ENCODE results near the gene GH1. TPM values are rescaled to one million over a fixed set of nuclear protein-coding genes. Genes with fewer than 3 reads are reported as not detected.
"Not testable (repeated sequence)": the region's sequence is repeated elsewhere in the genome, so short reads cannot be mapped to it uniquely, and the experiment has no call there.

GH1 gene
- total and polyA plus RNA-seq, 2 donors (not counting 1 experiment from before 2014, with no cell fraction given): 1.7 to 2.3 TPM

DNA sequence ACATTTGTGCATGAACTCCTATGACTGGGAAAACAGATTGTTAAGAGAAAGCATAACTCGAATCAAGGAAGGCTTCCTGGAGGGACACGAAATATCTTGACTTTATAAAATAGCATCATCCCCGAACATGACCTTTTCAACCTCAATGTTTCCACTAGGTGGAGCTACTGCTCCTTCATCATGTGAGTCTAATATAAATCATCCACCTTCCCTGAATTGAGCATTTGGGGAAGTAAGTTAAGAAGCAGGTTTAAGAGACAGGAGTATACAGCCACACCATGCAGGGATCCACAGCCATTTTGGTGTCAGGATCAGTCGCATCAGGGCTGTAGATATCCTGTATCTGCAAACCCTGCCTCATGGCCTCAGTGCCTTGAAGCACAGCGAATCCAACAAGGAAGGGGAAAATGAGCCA lies 14.8 kb downstream of the GH1 start:
- H3K9me3 Mint-ChIP-seq (ENCODE audit: insufficient read depth); H3K27me3 ChIP-seq (replicated peaks in 1 of 4; ENCODE audit: control extremely low read depth in 1 of 4, control insufficient read depth in 3 of 4, insufficient read depth in 4 of 4, low read length in 3 of 4); H4K20me1 ChIP-seq (ENCODE audit: control insufficient read depth, insufficient read depth, low read length, poor library complexity, severe bottlenecking); H3K4me2 ChIP-seq (replicated peaks; ENCODE audit: low read depth, low read length, poor library complexity, severe bottlenecking); H3K9me3 ChIP-seq (ENCODE audit: control extremely low read depth in 1 of 3, control insufficient read depth in 2 of 3, insufficient read depth in 1 of 3, low read length in 2 of 3); H2AFZ ChIP-seq (ENCODE audit: insufficient read depth, low read depth, low read length, poor library complexity, severe bottlenecking); H3K4me3 Mint-ChIP-seq; H3K4me3 ChIP-seq (ENCODE audit: control extremely low read depth in 1 of 5, extremely low read depth in 1 of 5, insufficient read depth in 1 of 5, low read depth in 2 of 5, low read length in 4 of 5); H3K36me3 ChIP-seq (replicated peaks in 1 of 2; ENCODE audit: control extremely low read depth in 1 of 2, control insufficient read depth in 1 of 2, extremely low read depth in 1 of 2, insufficient read depth in 2 of 2, low read length in 1 of 2); POLR2A ChIA-PET; H3K4me1 Mint-ChIP-seq; H3K27ac ChIP-seq (ENCODE audit: low read length in 2 of 2); H3K4me1 ChIP-seq (ENCODE audit: control insufficient read depth in 2 of 2, insufficient read depth in 2 of 2, low read length in 2 of 2); H3K79me2 ChIP-seq (ENCODE audit: control insufficient read depth, insufficient read depth, low read length); H3K27me3 Mint-ChIP-seq; H3K9ac ChIP-seq (ENCODE audit: low read length); H3K27ac Mint-ChIP-seq: not testable (repeated sequence)
- ATAC-seq (ENCODE audit: low read depth) (peak; percentile 85), DNase-seq (peak; percentile 67)
- intact Hi-C loops (cut with micrococcal nuclease): loop anchor here (10.0 kb wide), 1 partner anchor 381 kb away; no protein-coding TSS in a partner anchor
- TF ChIP-seq, protein P1, sequence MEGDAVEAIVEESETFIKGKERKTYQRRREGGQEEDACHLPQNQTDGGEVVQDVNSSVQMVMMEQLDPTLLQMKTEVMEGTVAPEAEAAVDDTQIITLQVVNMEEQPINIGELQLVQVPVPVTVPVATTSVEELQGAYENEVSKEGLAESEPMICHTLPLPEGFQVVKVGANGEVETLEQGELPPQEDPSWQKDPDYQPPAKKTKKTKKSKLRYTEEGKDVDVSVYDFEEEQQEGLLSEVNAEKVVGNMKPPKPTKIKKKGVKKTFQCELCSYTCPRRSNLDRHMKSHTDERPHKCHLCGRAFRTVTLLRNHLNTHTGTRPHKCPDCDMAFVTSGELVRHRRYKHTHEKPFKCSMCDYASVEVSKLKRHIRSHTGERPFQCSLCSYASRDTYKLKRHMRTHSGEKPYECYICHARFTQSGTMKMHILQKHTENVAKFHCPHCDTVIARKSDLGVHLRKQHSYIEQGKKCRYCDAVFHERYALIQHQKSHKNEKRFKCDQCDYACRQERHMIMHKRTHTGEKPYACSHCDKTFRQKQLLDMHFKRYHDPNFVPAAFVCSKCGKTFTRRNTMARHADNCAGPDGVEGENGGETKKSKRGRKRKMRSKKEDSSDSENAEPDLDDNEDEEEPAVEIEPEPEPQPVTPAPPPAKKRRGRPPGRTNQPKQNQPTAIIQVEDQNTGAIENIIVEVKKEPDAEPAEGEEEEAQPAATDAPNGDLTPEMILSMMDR (IDR thresholded peaks at IDR 0.05): peak; percentile 70
- 50% methylated on average over 2 of the region's 5 CpGs for WGBS (ENCODE audit: insufficient coverage)
- CTCF ChIA-PET: interaction anchor here (0.7 to 9.4 kb wide), 13 partner anchors 8 to 242 kb away, joined by 3 to 152 read pairs (median 16); partner anchors contain the start of genes ERN1, GH1 and ICAM2

DNA sequence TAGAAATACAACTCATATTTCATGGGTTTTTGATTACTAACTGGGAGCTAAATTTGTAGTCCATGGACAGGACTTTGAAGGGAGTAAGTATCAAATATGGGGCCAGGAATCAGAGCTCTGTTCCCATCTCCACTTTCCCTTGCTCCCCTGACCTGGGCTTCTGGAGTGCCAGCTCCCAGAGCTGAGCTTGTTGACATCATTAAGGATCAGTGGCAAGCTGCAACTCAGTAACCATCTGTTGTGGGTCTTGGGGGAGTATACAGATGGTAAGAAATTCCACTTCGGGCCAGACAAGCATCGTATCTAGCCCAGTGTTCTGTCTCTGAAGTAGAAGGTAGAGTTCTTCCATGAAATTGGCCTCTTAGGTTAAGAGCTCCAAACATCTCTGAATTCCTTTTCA lies 16.7 kb downstream of the GH1 start:
- H3K27me3 ChIP-seq (replicated peaks in 1 of 4; ENCODE audit: control extremely low read depth in 1 of 4, control insufficient read depth in 3 of 4, insufficient read depth in 4 of 4, low read length in 3 of 4); H3K79me2 ChIP-seq (ENCODE audit: control insufficient read depth, insufficient read depth, low read length); H3K9me3 Mint-ChIP-seq (ENCODE audit: insufficient read depth); H3K36me3 ChIP-seq (replicated peaks in 1 of 2; ENCODE audit: control extremely low read depth in 1 of 2, control insufficient read depth in 1 of 2, extremely low read depth in 1 of 2, insufficient read depth in 2 of 2, low read length in 1 of 2); H3K27ac ChIP-seq (ENCODE audit: low read length in 2 of 2); H3K4me1 ChIP-seq (ENCODE audit: control insufficient read depth in 2 of 2, insufficient read depth in 2 of 2, low read length in 2 of 2); H3K4me3 ChIP-seq (ENCODE audit: control extremely low read depth in 1 of 5, extremely low read depth in 1 of 5, insufficient read depth in 1 of 5, low read depth in 2 of 5, low read length in 4 of 5); H3K4me3 Mint-ChIP-seq; H3K27me3 Mint-ChIP-seq; H3K4me1 Mint-ChIP-seq; H3K4me2 ChIP-seq (replicated peaks; ENCODE audit: low read depth, low read length, poor library complexity, severe bottlenecking); H2AFZ ChIP-seq (ENCODE audit: insufficient read depth, low read depth, low read length, poor library complexity, severe bottlenecking); H3K9ac ChIP-seq (ENCODE audit: low read length); ATAC-seq (ENCODE audit: low read depth); H4K20me1 ChIP-seq (ENCODE audit: control insufficient read depth, insufficient read depth, low read length, poor library complexity, severe bottlenecking); DNase-seq; H3K27ac Mint-ChIP-seq; H3K9me3 ChIP-seq (ENCODE audit: control extremely low read depth in 1 of 3, control insufficient read depth in 2 of 3, insufficient read depth in 1 of 3, low read length in 2 of 3): not testable (repeated sequence)
- intact Hi-C loops (cut with micrococcal nuclease): loop anchor here (10.0 kb wide), 1 partner anchor 383 kb away; no protein-coding TSS in a partner anchor
- CTCF ChIA-PET: interaction anchor here (0.6 to 9.4 kb wide), 18 partner anchors 10 to 1443 kb away, joined by 3 to 152 read pairs (median 4); partner anchors contain the start of genes CSHL1, ERN1 and ICAM2
- POLR2A ChIA-PET: interaction anchor here (1.1 kb wide), 1 partner anchor 118 kb away, joined by 9 read pairs; the partner anchor contains the start of gene ICAM2
- WGBS (ENCODE audit: insufficient coverage): no CpG with 5 or more reads among the region's 2 CpGs

DNA sequence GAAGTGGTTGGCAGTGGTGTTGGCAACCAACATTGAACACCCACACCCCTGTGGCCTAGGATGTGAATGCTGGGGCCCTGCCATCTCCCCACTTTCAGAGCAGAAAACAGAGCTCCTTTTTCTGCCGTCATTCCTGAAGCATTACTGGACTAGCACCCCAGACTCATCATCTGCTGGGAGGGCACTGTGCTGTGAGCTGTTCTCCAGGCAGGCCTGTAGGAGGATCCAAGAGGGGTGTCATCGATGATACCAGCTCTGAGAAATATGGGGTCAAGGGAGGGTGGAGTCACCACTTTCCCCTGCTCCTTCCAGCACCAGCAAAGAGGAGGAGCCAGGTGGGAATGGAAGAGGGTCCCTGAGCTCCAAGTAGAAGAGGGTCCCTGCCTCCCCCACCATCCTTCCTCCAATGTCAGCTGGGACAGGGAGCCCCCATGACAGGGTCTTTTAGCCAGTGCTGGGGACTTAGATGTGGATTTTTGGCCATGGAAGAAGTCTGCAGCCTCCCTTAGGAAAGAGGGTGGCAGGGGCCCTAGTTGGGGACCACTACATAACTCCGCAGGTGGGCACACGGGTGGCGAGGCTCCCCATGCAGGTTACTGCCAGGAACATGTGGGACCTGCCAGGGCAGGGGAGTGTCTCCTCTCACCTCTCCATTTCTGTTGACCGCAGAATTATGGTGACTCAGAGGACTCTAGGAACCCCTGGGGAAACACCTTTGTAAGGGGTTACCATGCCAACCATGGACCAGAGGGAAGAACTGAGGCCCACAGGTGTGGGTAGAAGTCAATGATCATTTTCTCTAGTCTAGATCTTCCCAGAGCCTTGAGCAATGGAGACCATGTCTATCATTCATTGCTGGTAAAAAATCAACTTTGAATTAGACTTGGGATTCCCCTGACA lies 19.5 kb downstream of the GH1 start:
- H3K27me3 ChIP-seq (replicated peaks in 1 of 4; ENCODE audit: control extremely low read depth in 1 of 4, control insufficient read depth in 3 of 4, insufficient read depth in 4 of 4, low read length in 3 of 4); intact Hi-C loops (cut with micrococcal nuclease); H4K20me1 ChIP-seq (ENCODE audit: control insufficient read depth, insufficient read depth, low read length, poor library complexity, severe bottlenecking); H3K27ac ChIP-seq (ENCODE audit: low read length in 2 of 2); H3K9me3 Mint-ChIP-seq (ENCODE audit: insufficient read depth); H2AFZ ChIP-seq (ENCODE audit: insufficient read depth, low read depth, low read length, poor library complexity, severe bottlenecking); H3K27ac Mint-ChIP-seq; H3K9ac ChIP-seq (ENCODE audit: low read length); ATAC-seq (ENCODE audit: low read depth); DNase-seq; H3K4me2 ChIP-seq (replicated peaks; ENCODE audit: low read depth, low read length, poor library complexity, severe bottlenecking); H3K4me3 Mint-ChIP-seq; H3K4me3 ChIP-seq (ENCODE audit: control extremely low read depth in 1 of 5, extremely low read depth in 1 of 5, insufficient read depth in 1 of 5, low read depth in 2 of 5, low read length in 4 of 5); POLR2A ChIA-PET; H3K9me3 ChIP-seq (ENCODE audit: control extremely low read depth in 1 of 3, control insufficient read depth in 2 of 3, insufficient read depth in 1 of 3, low read length in 2 of 3); H3K79me2 ChIP-seq (ENCODE audit: control insufficient read depth, insufficient read depth, low read length); H3K36me3 ChIP-seq (replicated peaks in 1 of 2; ENCODE audit: control extremely low read depth in 1 of 2, control insufficient read depth in 1 of 2, extremely low read depth in 1 of 2, insufficient read depth in 2 of 2, low read length in 1 of 2); H3K4me1 Mint-ChIP-seq; H3K4me1 ChIP-seq (ENCODE audit: control insufficient read depth in 2 of 2, insufficient read depth in 2 of 2, low read length in 2 of 2): not testable (repeated sequence)
- WGBS (ENCODE audit: insufficient coverage): 76% methylated on average over 4 of the region's 6 CpGs
- CTCF ChIA-PET: interaction anchor here (1.1 to 1.7 kb wide), 2 partner anchors 126 to 234 kb away, joined by 3 to 5 read pairs; no protein-coding TSS in a partner anchor
- H3K27me3 Mint-ChIP-seq: peaks cover 11% of the 10 kb centered on the region
